Cardiac muscle cell (in vitro differentiated cells and primary cell): ENCODE results near the gene TBXAS1. TPM values are rescaled to one million over a fixed set of nuclear protein-coding genes. Genes with fewer than 3 reads are reported as not detected.

Experiments used
- DNase-seq, 2 donors: peaks; one replicate each; pipeline versions ENCODE4 v3.0.0 to v3.0.0-alpha.2; 2010 to 2017; ENCODE audit warnings: low read depth in 1 of 2, low spot score in 1 of 2
- H3K27ac ChIP-seq: fragments of 200-600 bp; sonication (generic); 2 replicates; pipeline ENCODE4 v1.5.1; 2016
- H3K27me3 ChIP-seq: fragments of 200-600 bp; sonication (generic); 2 replicates; pipeline ENCODE4 v1.6.0; 2016; ENCODE audit warnings: control low read depth
- H3K36me3 ChIP-seq: fragments of 200-600 bp; sonication (generic); 2 replicates; pipeline ENCODE4 v1.5.1; 2016; ENCODE audit warnings: control low read depth
- H3K4me1 ChIP-seq: fragments of 200-600 bp; sonication (generic); 2 replicates; pipeline ENCODE4 v1.8.1; 2017; ENCODE audit warnings: low read depth, mild to moderate bottlenecking, mixed run types
- H3K4me3 ChIP-seq: fragments of 200-600 bp; sonication (generic); 2 replicates; pipeline ENCODE4 v1.5.1; 2016; ENCODE audit warnings: mild to moderate bottlenecking
- H3K9me3 ChIP-seq: fragments of 200-600 bp; sonication (generic); 2 replicates; pipeline ENCODE4 v1.5.1; 2017; ENCODE audit warnings: low read depth, mild to moderate bottlenecking, control low read depth
- polyA plus RNA-seq: library from polyadenylated mRNA; unstranded; fragments of >200 nt; fragmentation: Nextera tagmentation; extraction: Ambion mirVana; gene quantifications from 2 replicates; pipeline ENCODE4 v1.2.1, GENCODE V29; 2016
- total RNA-seq: library from RNA; depleted of rRNA; stranded (reverse); fragments of >200 nt; gene quantifications from 2 replicates; pipeline ENCODE4 v1.2.3, GENCODE V29; 2016
- TF ChIP-seq, protein P1 (sequence below): IDR thresholded peaks from 2 replicates; pipeline ENCODE4 v1.5.1; 2012; ENCODE audit warnings: low read depth, mild to moderate bottlenecking, low read length

TBXAS1 gene
- total and polyA plus RNA-seq, 2 experiments from 2014 or later, result 0.83 to 6.2 TPM

DNA sequence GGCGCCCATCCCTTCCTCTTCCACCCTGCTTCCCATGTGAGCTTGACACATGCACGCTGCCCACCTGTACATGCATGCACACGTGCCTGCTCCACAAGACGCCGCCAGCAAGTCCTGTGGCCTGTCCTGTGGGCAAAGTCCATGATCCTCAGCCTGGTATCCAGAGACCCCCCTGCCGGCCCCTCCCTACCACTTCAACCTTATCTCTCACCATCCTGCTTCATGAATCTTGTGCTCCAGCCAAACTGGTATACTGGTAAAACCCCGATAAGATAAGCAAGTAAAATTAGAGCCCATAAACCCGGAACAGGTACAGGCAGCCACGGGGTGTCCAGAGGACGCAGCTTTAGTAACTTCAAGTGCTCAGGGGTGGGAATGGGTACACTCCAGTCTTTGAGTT lies 11.8 kb upstream of the TBXAS1 start:
- Histone ChIP-seq H3K36me3 (no peaks in the 10 kb centered on the region), H3K9me3 (no peaks in the 10 kb centered on the region), H3K27ac (no peak overlapping the region), H3K4me1 (no peaks in the 10 kb centered on the region), H3K4me3 (no peak overlapping the region), H3K27me3 (no peaks in the 10 kb centered on the region)
- DNase-seq, result no peak
- TF ChIP-seq, protein P1, sequence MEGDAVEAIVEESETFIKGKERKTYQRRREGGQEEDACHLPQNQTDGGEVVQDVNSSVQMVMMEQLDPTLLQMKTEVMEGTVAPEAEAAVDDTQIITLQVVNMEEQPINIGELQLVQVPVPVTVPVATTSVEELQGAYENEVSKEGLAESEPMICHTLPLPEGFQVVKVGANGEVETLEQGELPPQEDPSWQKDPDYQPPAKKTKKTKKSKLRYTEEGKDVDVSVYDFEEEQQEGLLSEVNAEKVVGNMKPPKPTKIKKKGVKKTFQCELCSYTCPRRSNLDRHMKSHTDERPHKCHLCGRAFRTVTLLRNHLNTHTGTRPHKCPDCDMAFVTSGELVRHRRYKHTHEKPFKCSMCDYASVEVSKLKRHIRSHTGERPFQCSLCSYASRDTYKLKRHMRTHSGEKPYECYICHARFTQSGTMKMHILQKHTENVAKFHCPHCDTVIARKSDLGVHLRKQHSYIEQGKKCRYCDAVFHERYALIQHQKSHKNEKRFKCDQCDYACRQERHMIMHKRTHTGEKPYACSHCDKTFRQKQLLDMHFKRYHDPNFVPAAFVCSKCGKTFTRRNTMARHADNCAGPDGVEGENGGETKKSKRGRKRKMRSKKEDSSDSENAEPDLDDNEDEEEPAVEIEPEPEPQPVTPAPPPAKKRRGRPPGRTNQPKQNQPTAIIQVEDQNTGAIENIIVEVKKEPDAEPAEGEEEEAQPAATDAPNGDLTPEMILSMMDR, result no peak

GRCh38 chr7:139820089-139820488 lies 9.0 kb upstream of the TBXAS1 start:
- Histone ChIP-seq H3K4me3 (no peak overlapping the region), H3K4me1 (no peaks in the 10 kb centered on the region), H3K9me3 (no peaks in the 10 kb centered on the region), H3K36me3 (no peaks in the 10 kb centered on the region), H3K27ac (no peak overlapping the region), H3K27me3 (no peaks in the 10 kb centered on the region)
- TF ChIP-seq, protein P1, result no peak
- no peak for DNase-seq

GRCh38 chr7:139821349-139822105 lies 7.5 kb upstream of the TBXAS1 start:
- Histone ChIP-seq H3K27me3 (no peaks in the 10 kb centered on the region), H3K4me3 (no peak overlapping the region), H3K36me3 (no peaks in the 10 kb centered on the region), H3K27ac (no peak overlapping the region), H3K4me1 (no peaks in the 10 kb centered on the region), H3K9me3 (no peaks in the 10 kb centered on the region)
- no peak for DNase-seq
- TF ChIP-seq, protein P1, result no peak

DNA sequence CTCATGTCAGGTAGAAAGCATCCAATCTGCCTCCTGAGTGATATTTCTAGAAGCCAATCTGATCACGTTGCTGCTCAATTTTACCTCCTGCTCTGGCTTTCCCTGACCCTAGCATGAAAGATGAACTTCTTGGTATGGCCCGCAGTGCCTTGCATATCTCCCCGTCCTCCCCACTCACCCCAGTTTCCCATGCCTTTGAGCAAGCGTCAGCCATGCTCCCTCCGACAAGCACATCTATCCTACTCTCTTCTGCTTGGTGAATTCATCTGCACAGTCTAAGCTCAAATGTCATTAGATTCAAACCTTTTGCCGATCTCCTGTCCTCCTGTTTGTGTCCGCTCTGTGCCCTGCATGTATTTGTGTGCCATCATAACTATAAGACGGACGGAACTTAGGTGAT lies 6.2 kb upstream of the TBXAS1 start:
- H3K9me3 ChIP-seq, result no peaks in the 10 kb centered on the region
- no peak overlapping the region for H3K4me3 ChIP-seq
- TF ChIP-seq, protein P1, result no peak
- H3K27me3 ChIP-seq, result no peaks in the 10 kb centered on the region
- no peaks in the 10 kb centered on the region for H3K4me1 ChIP-seq
- no peaks in the 10 kb centered on the region for H3K36me3 ChIP-seq
- H3K27ac ChIP-seq, result no peak overlapping the region
- no peak for DNase-seq

DNA sequence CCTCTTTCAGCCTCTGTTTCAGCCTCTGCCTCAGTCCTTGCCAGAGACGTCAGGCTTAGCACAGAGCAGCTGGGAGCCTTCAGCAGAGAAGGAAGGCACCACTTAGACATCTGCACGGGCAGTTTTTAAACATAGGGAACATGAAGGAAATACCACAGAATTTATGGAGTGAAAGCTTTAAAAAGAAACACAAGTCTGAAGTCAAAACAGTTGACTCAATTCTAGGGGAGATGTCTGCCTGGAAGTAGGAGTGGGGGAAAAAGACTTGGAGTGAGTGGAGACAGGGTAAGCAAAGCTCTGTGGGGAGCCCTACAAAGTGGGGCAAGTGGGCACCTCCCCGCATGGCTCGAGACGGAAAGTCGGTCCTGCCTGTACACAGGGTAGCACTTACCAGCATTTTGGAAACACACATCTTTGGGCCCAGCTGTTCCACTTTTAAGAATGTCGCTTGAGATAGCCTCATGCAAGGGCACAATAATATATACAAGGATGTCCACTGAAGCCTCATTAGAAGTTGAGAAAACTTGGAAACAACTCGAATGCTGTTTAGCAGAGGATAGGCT lies 5.0 kb upstream of the TBXAS1 start:
- TF ChIP-seq, protein P1, result no peak
- no peak overlapping the region for H3K27ac ChIP-seq
- H3K4me3 ChIP-seq, result no peak overlapping the region
- DNase-seq, result peak in 1 of 2 donors; percentile 67
- no peaks in the 10 kb centered on the region for H3K9me3 ChIP-seq
- no peaks in the 10 kb centered on the region for H3K36me3 ChIP-seq
- no peaks in the 10 kb centered on the region for H3K4me1 ChIP-seq
- no peaks in the 10 kb centered on the region for H3K27me3 ChIP-seq
